ENCODE measurements around the gene MDM4. TPM values are rescaled to one million over a fixed set of nuclear protein-coding genes. Genes with fewer than 3 reads are reported as not detected.

MDM4 gene
- total RNA-seq, 1 donor from 2014 or later = 90.1 TPM

- Histone ChIP-seq H3K9me3 (no peaks in the 10 kb centered on the region), H3K27ac (no peak overlapping the region), H3K4me3 (no peak overlapping the region), H3K27me3 (no peaks in the 10 kb centered on the region), H3K36me3 (no peaks in the 10 kb centered on the region), H3K4me1 (no peaks in the 10 kb centered on the region)
- DNase-seq (ENCODE audit: extremely low spot score in 2 of 2) = no peak
- intact Hi-C loops (cut with DNase I) = no loop called here
- TF ChIP-seq POLR2AphosphoS5 (IDR thresholded peaks at IDR 0.05; ENCODE audit: insufficient read depth in 1 of 2, low read depth in 1 of 2) (no peak), POLR2A (IDR thresholded peaks at IDR 0.05) (no peak), CTCF (IDR thresholded peaks at IDR 0.05) (no peak)
Observed at GRCh38 chr1:204591473-204592090, 75.4 kb downstream of the MDM4 start.

GRCh38 chr1:204592246-204592948, 76.2 kb downstream of the MDM4 start:
- Histone ChIP-seq H3K4me3 (no peak overlapping the region), H3K36me3 (no peaks in the 10 kb centered on the region), H3K27me3 (no peaks in the 10 kb centered on the region), H3K9me3 (no peaks in the 10 kb centered on the region), H3K4me1 (no peaks in the 10 kb centered on the region), H3K27ac (no peak overlapping the region)
- TF ChIP-seq CTCF (IDR thresholded peaks at IDR 0.05) (no peak), POLR2AphosphoS5 (IDR thresholded peaks at IDR 0.05; ENCODE audit: insufficient read depth in 1 of 2, low read depth in 1 of 2) (no peak), POLR2A (IDR thresholded peaks at IDR 0.05) (no peak)
- DNase-seq (ENCODE audit: extremely low spot score in 2 of 2) = no peak
- intact Hi-C loops (cut with DNase I) = no loop called here

GRCh38 chr1:204598319-204598969, 82.2 kb downstream of the MDM4 start:
- no peak overlapping the region for H3K27ac ChIP-seq
- no peak for DNase-seq (ENCODE audit: extremely low spot score in 2 of 2)
- H3K9me3 ChIP-seq = no peaks in the 10 kb centered on the region
- H3K4me1 ChIP-seq = no peaks in the 10 kb centered on the region
- intact Hi-C loops (cut with DNase I) = no loop called here
- H3K36me3 ChIP-seq = no peaks in the 10 kb centered on the region
- no peak overlapping the region for H3K4me3 ChIP-seq
- H3K27me3 ChIP-seq = no peaks in the 10 kb centered on the region
- TF ChIP-seq CTCF (IDR thresholded peaks at IDR 0.05) = no peak
- no peak for TF ChIP-seq POLR2AphosphoS5 (IDR thresholded peaks at IDR 0.05; ENCODE audit: insufficient read depth in 1 of 2, low read depth in 1 of 2)
- no peak for TF ChIP-seq POLR2A (IDR thresholded peaks at IDR 0.05)

- intact Hi-C loops (cut with DNase I) = no loop called here
- Histone ChIP-seq H3K4me3 (no peak overlapping the region), H3K9me3 (no peaks in the 10 kb centered on the region), H3K27me3 (no peaks in the 10 kb centered on the region), H3K4me1 (no peaks in the 10 kb centered on the region), H3K27ac (no peak overlapping the region), H3K36me3 (no peaks in the 10 kb centered on the region)
- DNase-seq (ENCODE audit: extremely low spot score in 2 of 2) = no peak
- TF ChIP-seq CTCF (IDR thresholded peaks at IDR 0.05) = no peak
- no peak for TF ChIP-seq POLR2A (IDR thresholded peaks at IDR 0.05)
- TF ChIP-seq POLR2AphosphoS5 (IDR thresholded peaks at IDR 0.05; ENCODE audit: insufficient read depth in 1 of 2, low read depth in 1 of 2) = no peak
Observed at GRCh38 chr1:204599098-204599497, 82.9 kb downstream of the MDM4 start.

GRCh38 chr1:204599596-204599995, 83.4 kb downstream of the MDM4 start:
- no peaks in the 10 kb centered on the region for H3K4me1 ChIP-seq
- no peak for DNase-seq (ENCODE audit: extremely low spot score in 2 of 2)
- H3K27me3 ChIP-seq = no peaks in the 10 kb centered on the region
- H3K9me3 ChIP-seq = no peaks in the 10 kb centered on the region
- TF ChIP-seq POLR2A (IDR thresholded peaks at IDR 0.05) (no peak), POLR2AphosphoS5 (IDR thresholded peaks at IDR 0.05; ENCODE audit: insufficient read depth in 1 of 2, low read depth in 1 of 2) (no peak), CTCF (IDR thresholded peaks at IDR 0.05) (no peak)
- no peaks in the 10 kb centered on the region for H3K36me3 ChIP-seq
- H3K27ac ChIP-seq = no peak overlapping the region
- intact Hi-C loops (cut with DNase I) = no loop called here
- no peak overlapping the region for H3K4me3 ChIP-seq

Measured in vagina (tissue), 2 donors.